Ishikawa (cell line): ENCODE results near the gene TNFAIP3.

ENCODE experiments used
- FOXM1 ChIP-seq: IDR thresholded peaks from 2 replicates; pipeline ENCODE4 v1.6.1; 2012; ENCODE audit warnings: low read depth, borderline replicate concordance
- TCF12 ChIP-seq: IDR thresholded peaks from 2 replicates; pipeline ENCODE4 v1.6.1; 2012; ENCODE audit warnings: low read depth
- TEAD4 ChIP-seq: IDR thresholded peaks from 2 replicates; pipeline ENCODE4 v1.6.1; 2012
- TF ChIP-seq, protein P1 (sequence below): IDR thresholded peaks from 2 replicates; pipeline ENCODE4 v1.6.1; 2012

DNA sequence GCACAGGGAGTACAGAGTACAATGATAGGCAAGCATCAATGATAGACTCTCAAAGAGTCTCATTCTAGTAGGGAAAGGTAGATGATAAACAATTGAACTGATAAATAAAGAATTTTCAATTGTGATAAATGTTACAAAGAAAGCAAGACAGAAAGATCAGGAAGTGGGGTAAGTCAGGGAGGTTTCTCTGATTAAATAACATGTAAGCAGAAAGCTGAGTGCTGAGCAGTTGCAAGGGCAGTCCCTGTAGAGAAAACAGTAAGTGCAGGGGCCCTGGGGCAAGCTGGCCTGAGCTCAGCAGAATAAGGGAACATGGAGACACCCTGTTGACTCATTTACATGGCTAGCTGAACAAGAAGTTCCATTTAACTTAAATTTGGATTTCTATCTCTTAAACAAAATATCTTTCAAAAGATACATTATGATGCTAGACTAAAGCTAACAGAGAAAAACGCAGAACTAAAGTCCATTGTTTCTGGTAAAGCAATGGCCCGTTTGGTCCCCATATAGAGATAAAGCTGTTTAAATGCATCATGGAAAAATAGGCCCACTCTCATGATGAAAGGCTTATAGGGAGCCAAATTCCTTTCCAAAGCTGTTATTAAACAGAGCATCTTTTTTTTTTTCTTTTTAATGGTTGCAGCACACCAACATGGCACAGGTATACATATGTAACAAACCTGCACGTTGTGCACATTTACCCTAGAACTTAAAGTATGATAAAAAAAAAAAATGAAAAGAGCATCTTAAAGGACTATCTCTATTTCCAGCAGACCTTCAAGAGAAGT lies 5.3 kb upstream of the TNFAIP3 start:
- TF ChIP-seq TCF12 (no peak), TEAD4 (no peak), FOXM1 (no peak)
- TF ChIP-seq, protein P1, sequence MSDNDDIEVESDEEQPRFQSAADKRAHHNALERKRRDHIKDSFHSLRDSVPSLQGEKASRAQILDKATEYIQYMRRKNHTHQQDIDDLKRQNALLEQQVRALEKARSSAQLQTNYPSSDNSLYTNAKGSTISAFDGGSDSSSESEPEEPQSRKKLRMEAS: no peak
